GM19438 (cell line): ENCODE results near the gene ANXA8.

Experiments used
- ATAC-seq: cut with Tn5 transposase; IDR thresholded peaks from one replicate; pipeline ENCODE4 v1.9.1; 2021; ENCODE audit warnings: low read depth; ENCODE audit not compliant: unreplicated experiment

The ANXA8 gene

DNA sequence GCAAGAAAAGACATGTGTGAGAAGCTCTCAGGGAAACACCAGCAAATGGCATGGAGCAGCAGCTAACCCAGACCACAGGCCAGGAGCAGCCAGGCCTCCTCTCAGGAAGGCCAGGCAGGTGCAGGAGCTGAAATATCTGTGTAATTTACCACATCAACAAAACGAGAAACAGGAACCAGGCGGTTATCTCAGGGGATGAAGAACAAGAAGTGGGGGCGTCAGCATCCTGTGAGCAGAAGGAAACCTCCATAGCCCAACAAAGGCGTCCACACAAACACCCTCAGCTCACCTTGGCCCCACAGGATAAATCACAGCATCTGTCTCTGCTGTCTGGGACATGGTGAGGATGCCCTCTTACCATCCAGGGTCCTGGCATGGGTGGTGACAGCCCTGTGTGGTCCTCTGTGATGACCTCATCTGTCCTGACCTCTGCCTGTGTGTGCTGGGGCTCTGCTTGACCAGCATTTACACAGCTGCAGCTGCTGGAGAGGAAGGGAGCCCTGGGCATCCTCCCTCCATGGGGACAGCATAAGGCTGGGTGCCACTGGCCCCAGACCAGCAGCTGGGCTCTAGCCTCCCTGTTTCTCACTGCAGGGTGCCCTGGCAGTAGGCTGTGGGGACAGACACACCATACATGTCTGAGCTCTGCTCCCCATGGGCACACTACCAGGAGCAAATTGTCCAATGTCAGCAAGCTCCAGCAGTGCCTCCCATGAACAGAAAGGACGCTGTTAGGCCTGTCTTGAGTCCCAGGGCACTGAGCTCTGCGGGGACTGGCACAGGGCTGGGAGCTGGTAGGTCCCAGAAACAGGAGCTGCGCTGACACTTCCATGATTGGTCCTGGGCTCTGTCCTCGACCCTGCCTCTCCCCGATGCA, 34.6 kb downstream of the ANXA8 start:
- no peak for ATAC-seq

DNA sequence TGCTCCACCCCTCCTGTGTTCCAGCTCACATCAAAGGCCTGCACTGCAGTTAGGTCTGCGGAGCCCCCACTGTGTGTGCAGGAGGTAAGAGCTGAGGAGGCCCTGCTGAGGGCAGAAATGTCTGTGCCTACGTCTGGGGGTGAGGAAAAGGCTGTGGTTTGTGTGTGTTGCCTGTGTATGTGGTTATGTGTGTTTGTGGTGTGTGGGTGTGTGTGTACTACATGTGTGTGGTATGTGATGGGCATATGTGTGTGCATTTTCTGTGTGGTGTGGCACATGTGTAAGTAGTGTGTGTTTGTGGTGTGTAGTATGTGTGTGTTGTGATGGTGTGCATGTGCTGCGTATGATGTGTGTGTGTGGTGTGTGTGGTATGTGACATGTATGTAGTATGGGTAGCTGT, 36.2 kb downstream of the ANXA8 start:
- ATAC-seq: no peak

DNA sequence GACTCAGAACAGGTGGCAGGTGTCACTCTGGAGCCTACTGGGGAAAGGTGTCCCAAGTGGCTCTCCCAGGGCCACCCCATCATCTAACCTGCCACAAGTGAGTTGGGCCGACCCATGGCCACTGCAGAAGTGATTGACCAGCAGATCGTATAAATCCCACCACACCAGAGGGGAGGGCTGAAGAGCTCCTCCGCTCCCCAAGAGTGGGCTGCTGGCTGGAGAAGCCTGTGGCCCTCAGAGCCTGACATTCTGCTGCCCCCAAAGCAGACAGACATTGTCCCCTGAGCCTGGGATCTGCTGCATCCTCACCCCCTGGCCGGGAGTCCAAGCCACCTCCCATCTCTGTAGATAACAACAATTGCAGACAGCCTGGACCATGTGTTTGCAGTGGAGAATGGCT, 36.7 kb downstream of the ANXA8 start:
- ATAC-seq: no peak

DNA sequence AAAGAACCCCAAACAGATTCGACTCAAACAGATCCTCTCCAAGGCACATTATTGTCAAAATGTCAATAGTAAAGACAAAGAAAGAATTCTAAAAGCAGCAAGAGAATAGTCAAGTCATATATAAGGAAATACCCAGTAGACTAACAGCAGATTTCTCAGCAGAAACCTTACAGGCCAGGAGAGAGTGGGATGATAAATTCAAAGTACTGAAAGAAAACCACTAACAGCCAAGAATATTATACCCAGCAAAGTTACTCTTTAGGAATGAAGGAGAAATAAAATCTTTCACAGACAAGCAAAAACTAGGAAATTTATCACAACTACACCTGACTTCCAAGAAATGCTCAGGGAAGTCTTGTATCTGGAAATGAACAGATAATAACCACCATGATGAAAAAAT, 38.2 kb downstream of the ANXA8 start:
- no peak for ATAC-seq

DNA sequence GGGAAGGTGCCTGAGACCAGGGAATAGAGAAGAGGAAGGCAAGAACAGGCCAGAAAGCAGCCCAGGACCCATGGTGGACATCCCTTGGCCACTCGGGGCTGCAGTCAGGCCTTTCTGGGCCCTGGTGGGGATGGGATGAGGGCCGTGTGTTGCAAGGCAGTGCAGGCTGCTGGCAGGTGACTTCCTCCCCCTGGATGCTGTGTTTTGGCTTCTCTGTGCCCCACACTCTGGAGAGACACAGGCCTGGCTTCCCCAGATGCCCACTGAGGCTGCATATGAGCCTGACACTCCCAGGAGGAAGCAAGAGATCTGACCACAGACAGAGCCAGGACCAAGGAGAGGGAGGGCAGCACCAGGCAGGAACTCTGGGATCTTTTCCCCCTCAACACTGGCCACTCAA, 39.9 kb downstream of the ANXA8 start:
- ATAC-seq: no peak

DNA sequence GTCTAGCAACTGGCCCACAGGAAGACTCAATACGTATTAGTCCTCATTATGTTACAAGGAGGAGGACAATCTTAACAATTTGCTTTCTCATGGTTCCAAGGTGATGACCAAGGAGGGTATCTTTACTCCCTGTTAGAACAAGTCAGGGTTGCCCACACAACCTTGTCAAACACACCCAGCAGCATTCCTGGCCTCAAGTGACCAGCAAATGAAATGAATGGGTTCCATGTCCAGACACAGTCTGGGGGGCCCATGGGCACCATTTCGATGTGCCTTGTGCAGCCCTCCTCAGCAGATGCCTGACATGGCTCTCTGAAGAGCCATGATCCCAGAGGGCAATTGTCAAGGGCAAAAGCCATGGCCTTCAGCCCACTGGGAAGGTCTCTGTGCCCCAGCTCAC, 40.8 kb downstream of the ANXA8 start:
- ATAC-seq: no peak

DNA sequence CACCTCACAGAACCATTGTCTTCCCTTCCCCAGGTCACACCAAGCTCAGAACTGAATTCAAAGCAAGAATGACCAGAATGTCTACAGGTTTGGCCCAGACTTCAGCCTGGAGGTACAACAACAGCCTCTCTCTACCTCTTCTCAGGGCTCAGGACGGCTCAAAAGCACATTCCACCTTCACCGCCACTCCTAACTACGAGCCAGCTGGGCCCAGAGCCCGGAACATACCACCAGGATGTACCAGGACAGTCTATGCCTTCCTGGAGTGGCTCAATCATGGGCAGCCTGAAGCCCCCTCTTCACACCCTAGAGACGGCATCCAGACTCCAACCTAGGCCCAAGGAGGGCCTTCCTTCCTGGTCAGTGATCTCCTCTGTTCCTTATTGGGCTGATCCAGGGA, 41.6 kb downstream of the ANXA8 start:
- no peak for ATAC-seq

DNA sequence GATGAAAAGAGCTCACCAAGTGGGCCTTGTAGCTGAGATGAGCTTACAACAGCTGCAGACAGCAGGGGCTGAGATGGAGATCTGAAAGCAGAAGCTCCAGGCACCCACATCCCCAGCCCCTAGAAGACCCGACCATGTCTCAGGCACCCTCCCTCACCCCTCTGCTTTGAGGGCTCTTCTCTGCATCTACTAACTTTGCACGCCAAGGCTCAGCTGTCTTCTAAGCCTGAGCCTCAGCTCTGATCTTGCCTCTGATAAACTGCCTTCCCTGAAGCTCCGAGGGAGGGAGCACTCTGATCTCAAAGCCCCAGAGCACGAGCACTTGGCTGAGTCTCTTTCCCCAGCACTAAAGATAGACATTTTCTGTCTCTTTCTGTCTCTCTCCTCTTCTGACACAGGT, 42.0 kb downstream of the ANXA8 start:
- no peak for ATAC-seq

DNA sequence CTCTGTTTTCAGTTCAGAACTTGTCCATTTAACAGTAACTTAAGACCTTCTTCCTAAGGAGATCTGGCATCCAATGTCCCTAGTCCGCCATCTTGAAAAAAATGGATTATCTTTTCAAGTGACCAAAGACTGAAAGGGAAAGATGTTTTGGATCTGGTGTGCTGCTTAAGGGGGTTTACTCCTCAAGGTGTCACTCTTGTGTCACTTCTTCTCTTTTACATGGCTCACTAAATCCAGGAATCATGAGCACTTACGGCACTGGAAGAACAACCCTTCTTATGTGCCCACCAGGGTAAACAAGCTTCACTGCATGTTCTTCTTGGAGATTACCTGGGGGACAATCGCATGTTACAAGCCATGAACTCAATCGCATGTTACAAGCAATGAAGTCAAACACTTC, 43.7 kb downstream of the ANXA8 start:
- no peak for ATAC-seq

DNA sequence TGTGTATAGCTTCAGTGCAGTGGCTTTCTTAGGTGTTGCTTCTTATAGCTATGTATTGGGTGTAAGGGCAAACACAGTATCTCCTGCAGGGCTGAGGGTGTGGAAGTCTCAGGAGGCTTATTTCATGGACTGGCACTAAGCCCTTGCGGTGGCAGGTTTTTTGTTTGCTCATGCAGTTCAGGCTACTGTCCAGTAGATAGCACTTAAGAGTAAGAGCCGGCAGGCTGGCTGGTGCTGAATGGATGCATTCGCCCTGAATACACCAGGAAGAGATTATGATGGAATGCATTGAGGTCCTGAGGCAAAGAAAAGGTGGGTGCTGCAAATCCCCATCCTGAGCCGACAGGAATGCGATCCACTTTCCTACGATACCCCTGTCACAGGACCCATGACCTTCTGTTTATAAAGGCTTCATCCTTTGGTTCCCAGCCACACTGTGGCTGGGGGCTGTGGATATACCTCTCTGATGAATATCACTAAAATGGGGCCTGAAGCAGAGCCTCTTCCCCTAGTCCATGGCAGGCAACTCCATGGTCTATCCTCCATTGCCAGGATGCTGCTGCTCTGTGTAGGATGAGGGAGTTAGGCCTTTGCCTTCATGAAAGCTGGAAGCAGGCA, 44.9 kb downstream of the ANXA8 start:
- no peak for ATAC-seq

DNA sequence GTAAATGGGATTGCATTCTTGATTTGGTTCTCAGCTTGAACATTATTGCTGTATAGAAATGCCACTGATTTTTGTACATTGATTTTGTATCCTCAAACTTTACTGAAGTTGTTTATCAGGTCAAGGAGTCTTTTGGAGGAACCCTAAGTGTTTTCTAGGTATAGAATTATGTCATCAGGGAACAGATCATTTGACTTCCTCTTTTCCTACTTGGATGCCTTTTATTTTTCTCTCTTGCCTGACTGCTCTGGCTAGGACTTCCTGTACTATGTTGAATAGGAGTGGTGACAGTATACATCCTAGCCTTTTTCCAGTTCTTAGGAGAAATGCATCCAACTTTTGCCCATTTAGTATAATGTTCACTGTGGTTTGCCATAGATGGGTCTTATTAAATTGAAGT, 48.8 kb downstream of the ANXA8 start:
- no peak for ATAC-seq

DNA sequence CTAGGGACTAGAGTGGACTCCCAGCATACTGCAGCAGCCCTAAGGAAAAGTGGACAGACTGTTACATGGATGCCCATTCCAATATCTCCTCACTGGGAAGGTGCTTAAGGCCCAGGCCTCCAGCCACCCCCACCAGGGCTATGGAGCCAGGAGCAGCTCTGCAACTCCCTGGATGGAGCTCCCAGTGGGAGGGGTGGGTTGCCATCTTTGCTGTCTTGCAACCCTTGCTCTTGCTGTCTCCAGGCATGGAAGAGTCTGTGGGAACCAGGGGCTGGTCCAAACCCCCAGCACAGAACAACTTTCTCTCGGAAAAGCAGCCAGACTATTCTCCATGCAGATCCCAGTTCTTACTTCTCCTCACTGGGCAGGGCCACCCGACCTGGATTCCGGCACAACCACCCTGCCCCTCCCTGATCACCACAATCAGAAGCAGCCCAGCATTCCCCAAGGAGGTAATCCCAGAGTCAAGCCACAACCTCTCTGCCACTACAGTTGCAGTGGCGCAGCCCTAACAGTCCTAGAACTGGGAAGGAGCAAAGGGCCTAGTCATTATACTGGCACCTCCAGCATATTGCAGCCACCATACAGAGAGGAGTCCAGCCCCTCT, 58.0 kb downstream of the ANXA8 start:
- no peak for ATAC-seq

DNA sequence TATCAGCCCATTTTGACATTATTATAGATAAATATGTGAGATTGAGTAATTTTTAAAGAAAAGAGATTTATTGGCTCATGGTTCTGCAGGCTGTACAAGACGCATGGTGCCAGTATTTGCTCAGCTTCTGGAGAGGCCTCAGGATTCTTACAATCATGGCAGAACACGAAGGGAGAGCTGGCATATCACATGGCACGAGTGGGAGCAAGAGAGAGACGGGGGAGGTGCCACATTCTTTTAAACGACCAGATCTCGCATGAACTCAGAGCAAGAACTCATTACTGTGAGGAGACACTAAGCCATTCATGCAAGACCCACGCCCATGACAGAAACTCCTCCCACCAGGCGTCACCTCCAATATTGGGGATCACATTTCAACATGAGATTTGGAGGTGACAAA, 59.7 kb downstream of the ANXA8 start:
- no peak for ATAC-seq

DNA sequence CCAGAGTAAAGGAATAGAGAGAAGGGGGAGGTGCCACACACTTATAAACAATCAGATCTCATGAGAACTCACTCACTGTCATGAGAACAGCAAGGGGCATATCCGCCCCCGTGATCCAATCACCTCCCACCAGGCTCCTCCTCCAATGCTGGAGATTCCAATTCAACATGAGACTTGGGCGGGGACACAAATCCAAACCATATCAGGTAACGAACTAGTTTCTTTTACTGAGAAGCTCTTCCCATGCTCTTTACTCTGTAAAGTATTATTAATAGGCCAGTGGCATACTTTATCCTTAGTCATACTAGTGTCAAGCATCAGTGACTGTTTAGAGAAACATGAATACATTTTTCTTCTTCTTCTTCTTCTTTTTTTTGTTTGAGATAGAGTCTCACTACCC, 60.4 kb downstream of the ANXA8 start:
- no peak for ATAC-seq

DNA sequence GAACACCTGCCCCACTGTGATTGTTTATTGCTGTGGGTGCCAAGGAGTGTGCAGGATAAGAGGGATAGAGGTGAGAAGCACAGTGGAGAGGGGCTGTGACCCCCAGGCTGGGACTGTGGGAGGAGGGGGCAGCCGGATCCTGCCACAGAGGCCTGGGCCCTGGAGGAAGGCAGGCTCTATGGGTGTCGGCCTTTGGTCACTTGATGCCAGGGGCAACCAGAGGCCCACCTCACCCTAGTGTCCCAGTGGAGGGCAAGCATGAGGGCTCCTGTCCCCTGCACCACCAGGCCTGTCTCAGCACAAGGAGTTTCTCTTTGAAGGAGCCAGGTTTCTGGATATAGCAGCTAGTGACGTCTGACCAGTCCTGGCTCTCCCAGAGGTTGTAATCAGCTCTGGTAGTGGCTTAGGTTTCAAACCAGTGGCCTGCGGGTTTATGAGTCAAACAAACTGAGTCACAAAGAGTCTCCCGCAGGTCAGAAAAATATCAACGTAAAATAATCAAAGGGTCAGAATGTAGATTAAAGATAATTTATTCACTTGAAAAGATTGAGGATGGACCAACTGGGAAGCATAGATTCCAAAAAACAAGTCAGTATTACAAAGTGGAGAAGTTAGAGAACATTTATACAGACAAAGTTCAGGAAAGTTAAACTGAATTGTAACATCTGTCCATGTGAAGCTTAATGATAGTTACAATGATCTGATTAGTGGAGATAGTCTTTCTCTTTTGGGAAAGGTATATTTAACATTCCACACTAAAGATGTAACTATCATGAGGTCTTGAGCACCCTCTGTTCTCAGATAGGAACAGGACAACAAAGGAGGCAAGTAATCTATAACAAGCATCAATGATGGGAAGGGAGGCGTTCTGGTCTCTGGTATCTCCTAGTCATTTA, 62.6 kb downstream of the ANXA8 start:
- ATAC-seq: no peak

DNA sequence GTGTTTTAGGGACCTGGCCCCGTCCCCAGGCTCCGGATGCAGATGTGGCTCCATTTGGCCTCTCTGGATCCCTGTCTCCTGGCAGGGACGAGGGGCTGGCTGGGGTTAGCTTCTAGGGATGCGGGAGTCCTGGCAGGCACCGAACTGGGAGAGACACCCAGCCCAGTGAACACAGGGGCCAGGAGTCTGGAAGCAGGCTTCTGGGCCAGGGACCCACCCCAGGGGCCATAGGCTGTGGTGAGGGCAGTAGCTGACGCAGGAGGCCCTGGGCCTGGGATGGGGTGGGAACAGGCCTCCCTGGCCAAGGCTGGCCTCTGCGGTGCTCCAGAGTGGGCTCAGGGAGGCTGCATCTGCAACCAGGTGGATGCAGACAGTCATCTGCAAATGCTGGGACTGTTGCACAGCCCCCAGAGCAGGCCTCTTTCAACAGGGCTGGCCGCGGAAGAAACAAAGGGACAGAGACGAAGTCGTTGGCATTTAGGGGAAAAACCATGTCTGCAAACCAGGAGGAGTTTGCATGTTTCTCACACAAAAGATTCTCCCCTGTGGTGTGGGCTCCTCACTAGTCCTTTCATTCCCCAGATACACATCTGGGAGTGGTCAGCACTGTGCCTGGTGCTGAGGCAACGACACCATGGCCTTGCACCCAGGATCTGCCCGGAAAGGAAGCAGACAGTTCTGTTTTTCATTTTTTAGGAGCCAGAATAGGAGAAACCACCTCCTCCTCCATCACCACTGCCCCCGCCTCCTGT, 63.4 kb downstream of the ANXA8 start:
- no peak for ATAC-seq

DNA sequence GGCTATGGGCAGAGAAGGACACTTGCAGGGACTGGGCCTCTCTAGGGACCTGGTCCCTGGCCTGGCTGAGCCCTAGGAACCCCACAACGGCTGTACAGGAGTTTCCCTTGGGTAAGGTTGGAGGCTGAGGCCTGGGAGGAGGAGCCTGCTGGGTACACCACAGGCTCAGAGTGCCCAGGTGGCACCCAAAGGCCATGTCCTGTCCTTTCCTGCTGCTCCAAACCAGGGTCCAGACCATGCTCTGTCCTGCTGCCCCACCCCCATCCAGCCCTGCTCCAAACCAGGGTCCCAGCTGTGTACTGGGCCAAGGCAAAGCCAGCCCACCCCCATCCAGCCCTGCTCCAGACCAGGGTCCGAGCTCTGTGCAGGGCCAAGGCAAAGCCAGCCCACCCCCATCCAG, 64.5 kb downstream of the ANXA8 start:
- ATAC-seq: no peak

DNA sequence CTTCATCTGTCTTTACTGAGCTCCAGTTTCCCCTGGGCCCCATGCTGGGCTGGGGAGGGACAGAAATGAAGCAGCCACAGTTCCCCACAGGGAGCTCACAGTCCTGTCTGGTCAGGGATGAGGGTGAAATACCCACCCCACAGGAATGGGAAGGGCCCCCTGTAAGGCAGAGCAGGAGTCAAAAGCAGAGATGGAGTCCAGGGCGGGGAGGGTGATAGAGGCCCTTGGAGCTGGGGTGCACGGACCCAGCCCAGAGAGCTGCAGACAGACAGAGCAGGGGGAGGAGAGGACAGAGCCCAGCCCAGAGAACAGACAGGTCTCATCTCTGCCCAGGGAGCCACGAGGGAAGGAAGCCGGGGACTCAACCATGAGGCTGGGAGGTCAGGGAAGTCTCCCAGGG, 64.9 kb downstream of the ANXA8 start:
- ATAC-seq: no peak

DNA sequence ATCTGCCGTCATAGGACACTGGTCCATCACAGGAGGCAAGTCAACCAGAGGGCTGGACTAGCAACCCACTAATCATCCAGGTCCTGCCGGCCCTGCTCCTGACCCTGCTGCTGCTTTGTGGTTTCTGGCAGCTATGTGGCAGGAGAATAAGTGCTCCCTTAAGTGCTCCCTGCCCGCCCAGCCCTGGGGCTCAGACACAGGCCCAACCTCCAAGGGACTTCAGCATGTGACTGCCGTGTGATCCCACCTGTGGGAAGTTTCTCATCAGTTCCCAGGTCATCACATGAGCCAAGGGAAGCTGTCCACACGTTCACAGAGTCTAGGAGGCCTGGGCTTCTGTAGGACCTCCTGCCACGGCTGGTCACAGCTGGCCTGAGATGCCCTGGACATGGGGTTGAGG, 65.6 kb downstream of the ANXA8 start:
- ATAC-seq: no peak
